ENCODE results near the gene LRP8. TPM values are rescaled to one million over a fixed set of nuclear protein-coding genes. Genes with fewer than 3 reads are reported as not detected.

The LRP8 gene
- polyA plus RNA-seq, 1 of the 3 experiments (the other 2 are of a cell fraction), result 19.9 TPM

- Histone ChIP-seq H3K79me2 (ENCODE audit: insufficient read depth) (no peaks in the 10 kb centered on the region), H3K9me2 (no peaks in the 10 kb centered on the region), H3K4me1 (ENCODE audit: control insufficient read depth in 1 of 2, insufficient read depth in 2 of 2, low read depth in 1 of 2, low read length in 1 of 2) (peaks cover 0 to 4% of the 10 kb centered on the region in 2 experiments; a peak in 1 of 4 replicates), H3K9me3 (0 out of 2 replicates have a peak, but pooled peaks cover 5% of the 10 kb centered on the region), H3K27me3 (ENCODE audit: insufficient read depth) (no peaks in the 10 kb centered on the region), H3K9ac (no peak overlapping the region), H4K20me1 (ENCODE audit: insufficient read depth) (no peaks in the 10 kb centered on the region), H3K27ac (ENCODE audit: low read depth in 2 of 2, low read length in 1 of 2) (no peak overlapping the region), H3K4me3 (ENCODE audit: low read depth in 2 of 2, low read length in 1 of 2) (no peak overlapping the region), H3K4me2 (no peak overlapping the region), H2AFZ (ENCODE audit: low read depth) (no peak overlapping the region), H3F3A (replicated peaks; ENCODE audit: insufficient read depth) (no peaks in the 10 kb centered on the region), H3K36me3 (replicated peaks in 1 of 2; ENCODE audit: control insufficient read depth in 1 of 2, insufficient read depth in 2 of 2, low read length in 1 of 2) (no peaks in the 10 kb centered on the region)
- TF ChIP-seq GABPA (IDR thresholded peaks at IDR 0.05; ENCODE audit: low read depth) (no peak), REST (IDR thresholded peaks at IDR 0.05; ENCODE audit: low read depth, low read length) (no peak), RFX5 (IDR thresholded peaks at IDR 0.05; ENCODE audit: low read length) (no peak), RAD21 (IDR thresholded peaks at IDR 0.05; ENCODE audit: low read length) (no peak)
- 54% methylated on average over 2 of the region's 2 CpGs for WGBS (ENCODE audit: low lambda C conversion rate)
- POLR2A ChIA-PET, result no interaction called here
- CTCF ChIA-PET, result interaction anchor here (1.2 kb wide), 1 partner anchor 9 kb away, joined by 4 read pairs; no protein-coding TSS in a partner anchor
- no peak for DNase-seq
Measured at GRCh38 chr1:53362270-53362669, 34.4 kb upstream of the LRP8 start.

- WGBS (ENCODE audit: low lambda C conversion rate), result 88% methylated on average over 2 of the region's 3 CpGs
- TF ChIP-seq USF1 (IDR thresholded peaks at IDR 0.05; ENCODE audit: borderline replicate concordance, low read depth) (no peak), RCOR1 (IDR thresholded peaks at IDR 0.05; ENCODE audit: low read length) (no peak), PBX3 (IDR thresholded peaks at IDR 0.05) (no peak), POLR2AphosphoS5 (IDR thresholded peaks at IDR 0.05; ENCODE audit: low read depth, low read length) (no peak), FOXJ3 (CRISPR knock-in tag; IDR thresholded peaks at IDR 0.05) (no peak), FOXM1 (IDR thresholded peaks at IDR 0.05; ENCODE audit: low read depth) (no peak), CTCF (IDR thresholded peaks at IDR 0.05) (no peak), ZBTB33 (IDR thresholded peaks at IDR 0.05; ENCODE audit: borderline replicate concordance, low read depth) (no peak), EP300 (IDR thresholded peaks at IDR 0.05; ENCODE audit: borderline replicate concordance in 1 of 2, low read depth in 1 of 2, low read length in 1 of 2) (no peak), MEF2A (IDR thresholded peaks at IDR 0.05; ENCODE audit: borderline replicate concordance, low read depth) (no peak), SMC3 (IDR thresholded peaks at IDR 0.05; ENCODE audit: low read depth, low read length) (no peak), ELF1 (IDR thresholded peaks at IDR 0.05) (no peak), GATA2 (CRISPR knock-in tag; IDR thresholded peaks at IDR 0.05) (no peak), SIN3A (IDR thresholded peaks at IDR 0.05; ENCODE audit: borderline replicate concordance, low read depth, low read length) (no peak), MXI1 (IDR thresholded peaks at IDR 0.05; ENCODE audit: low read depth, low read length) (no peak)
Measured at GRCh38 chr1:53361541-53361961, 33.7 kb upstream of the LRP8 start.

More at GRCh38 chr1:53361541-53361961, 33.7 kb upstream of the LRP8 start:
- Histone ChIP-seq H3K9me2 (no peaks in the 10 kb centered on the region), H3K27me3 (ENCODE audit: insufficient read depth) (no peaks in the 10 kb centered on the region), H3K36me3 (replicated peaks in 1 of 2; ENCODE audit: control insufficient read depth in 1 of 2, insufficient read depth in 2 of 2, low read length in 1 of 2) (no peaks in the 10 kb centered on the region), H3F3A (replicated peaks; ENCODE audit: insufficient read depth) (no peaks in the 10 kb centered on the region), H3K9ac (no peak overlapping the region), H3K4me3 (ENCODE audit: low read depth in 2 of 2, low read length in 1 of 2) (no peak overlapping the region), H3K9me3 (0 out of 2 replicates have a peak, but pooled peaks cover 5% of the 10 kb centered on the region), H4K20me1 (ENCODE audit: insufficient read depth) (no peaks in the 10 kb centered on the region), H3K79me2 (ENCODE audit: insufficient read depth) (no peaks in the 10 kb centered on the region), H3K27ac (ENCODE audit: low read depth in 2 of 2, low read length in 1 of 2) (no peak overlapping the region), H2AFZ (ENCODE audit: low read depth) (no peak overlapping the region), H3K4me2 (no peak overlapping the region), H3K4me1 (ENCODE audit: control insufficient read depth in 1 of 2, insufficient read depth in 2 of 2, low read depth in 1 of 2, low read length in 1 of 2) (peaks cover 0 to 3% of the 10 kb centered on the region in 2 experiments; a peak in 1 of 4 replicates)
- DNase-seq, result no peak
- POLR2A ChIA-PET, result no interaction called here
- CTCF ChIA-PET, result no interaction called here

All from SK-N-SH (cell line).